ENCODE measurements around the gene AP1B1. TPM values are rescaled to one million over a fixed set of nuclear protein-coding genes. Genes with fewer than 3 reads are reported as not detected.

The AP1B1 gene
- total and polyA plus RNA-seq, 2 of the 8 experiments (the other 6 are each of a cell fraction or from before 2014, with no cell fraction given), result 64.2 to 86.8 TPM

- no peaks in the 10 kb centered on the region for H3K4me1 ChIP-seq (replicated peaks in 1 of 4; ENCODE audit: control insufficient read depth in 3 of 4, insufficient read depth in 4 of 4, low read length in 3 of 4)
- no peaks in the 10 kb centered on the region for H3K27me3 ChIP-seq (replicated peaks in 1 of 4; ENCODE audit: control insufficient read depth in 3 of 4, extremely low read depth in 1 of 4, insufficient read depth in 3 of 4, low read length in 3 of 4)
- no peak overlapping the region for H3K4ac ChIP-seq (replicated peaks; ENCODE audit: insufficient read length, low read depth, low read length)
- H2AK5ac ChIP-seq (ENCODE audit: low read depth, low read length), result no peak overlapping the region
- H3K14ac ChIP-seq (ENCODE audit: insufficient read length), result no peak overlapping the region
- H4K5ac ChIP-seq (ENCODE audit: insufficient read length, low read depth, low read length), result no peak overlapping the region
- H2BK12ac ChIP-seq (ENCODE audit: low read depth, low read length), result no peak overlapping the region
- no peak overlapping the region for H4K8ac ChIP-seq (ENCODE audit: extremely low read depth, insufficient read depth, low read length)
- H2AFZ ChIP-seq (ENCODE audit: low read length), result no peak overlapping the region
- H3K79me1 ChIP-seq (ENCODE audit: low read depth, low read length), result no peaks in the 10 kb centered on the region
- no peak overlapping the region for H3K4me3 ChIP-seq (ENCODE audit: extremely low read depth in 1 of 4, insufficient read depth in 2 of 4, low read depth in 3 of 4, low read length in 4 of 4)
- no peak overlapping the region for H3K56ac ChIP-seq (replicated peaks; ENCODE audit: insufficient read length, low read depth, low read length)
- H2BK120ac ChIP-seq (replicated peaks; ENCODE audit: low read depth, low read length), result no peak overlapping the region
- H3K79me2 ChIP-seq (ENCODE audit: control insufficient read depth in 1 of 2, insufficient read depth in 2 of 2, low read length in 2 of 2), result no peaks in the 10 kb centered on the region
- H2BK5ac ChIP-seq (ENCODE audit: low read depth, low read length), result no peak overlapping the region
- no peak overlapping the region for H3K27ac ChIP-seq (ENCODE audit: low read depth, low read length)
- no peaks in the 10 kb centered on the region for H3K23me2 ChIP-seq (ENCODE audit: low read depth, low read length)
- no peak overlapping the region for H3K9ac ChIP-seq (replicated peaks in 1 of 4; ENCODE audit: extremely low read depth in 1 of 4, low read depth in 3 of 4, low read length in 3 of 4)
- ChIA-PET POLR2A (ENCODE audit: partially characterized antibody) (interaction anchor here (0.8 to 1.6 kb wide), 8 partner anchors 10 to 1031 kb away, joined by 3 to 4 read pairs (median 3); partner anchors contain the start of genes CCDC157, EWSR1, GAS2L1 and RASL10A), CTCF (ENCODE audit: partially characterized antibody) (interaction anchor here (1.0 to 1.7 kb wide), 4 partner anchors 13 to 29 kb away, joined by 3 to 13 read pairs (median 4); no protein-coding TSS in a partner anchor)
- no peak overlapping the region for H2BK15ac ChIP-seq (ENCODE audit: low read length)
- H3K23ac ChIP-seq (ENCODE audit: insufficient read length), result no peak overlapping the region
- H4K91ac ChIP-seq (replicated peaks; ENCODE audit: insufficient read length, low read length), result no peak overlapping the region
- no peaks in the 10 kb centered on the region for H3K9me3 ChIP-seq (ENCODE audit: insufficient read depth in 2 of 2, low read depth in 1 of 2, low read length in 1 of 2)
- no peak overlapping the region for H3K18ac ChIP-seq (ENCODE audit: extremely low read depth, low read length)
- WGBS, 2 experiments (ENCODE audit: extremely low coverage in 1 of 2, insufficient coverage in 1 of 2, insufficient read length in 1 of 2, insufficient replicate concordance in 2 of 2, low coverage in 1 of 2, low lambda C conversion rate in 2 of 2, missing lambda C conversion rate in 1 of 2), result 89% methylated on average over 9 of the region's 9 CpGs; no CpG with 5 or more reads in 1 of the 2 experiments
- FAIRE-seq (no peak), DNase-seq (ENCODE audit: low read depth in 1 of 2, low spot score in 2 of 2) (no peak)
- no peak overlapping the region for H3K4me2 ChIP-seq (ENCODE audit: insufficient read depth in 1 of 2, low read depth in 2 of 2, low read length in 2 of 2)
- H3K36me3 ChIP-seq (ENCODE audit: control insufficient read depth in 2 of 4, insufficient read depth in 4 of 4, low read length in 3 of 4), result peaks cover 4 to 11% (median 5%) of the 10 kb centered on the region in 4 experiments; a peak in 6 of 8 replicates
- H4K20me1 ChIP-seq (replicated peaks in 1 of 2; ENCODE audit: control insufficient read depth in 1 of 2, insufficient read depth in 2 of 2, low read length in 2 of 2), result peaks cover 0 to 5% of the 10 kb centered on the region in 2 experiments
- no peak overlapping the region for H2BK20ac ChIP-seq (ENCODE audit: low read length)
- no peak for TF ChIP-seq CBX5 (IDR thresholded peaks at IDR 0.05; ENCODE audit: low read depth, low read length)
- TF ChIP-seq ZNF274 (IDR thresholded peaks at IDR 0.05; ENCODE audit: borderline replicate concordance, extremely low read depth, low read length), result no peak
- TF ChIP-seq TAF7 (optimal IDR thresholded peaks at IDR 0.05; ENCODE audit: borderline replicate concordance, low read depth, low read length), result no peak
- no peak for TF ChIP-seq KDM1A (IDR thresholded peaks at IDR 0.05; ENCODE audit: borderline replicate concordance, low read length)
- no peak for TF ChIP-seq GABPA (IDR thresholded peaks at IDR 0.05; ENCODE audit: borderline replicate concordance, insufficient read depth, low read length)
- no peak for TF ChIP-seq BRCA1 (IDR thresholded peaks at IDR 0.05; ENCODE audit: low read depth, low read length)
- no peak for TF ChIP-seq MAFK (IDR thresholded peaks at IDR 0.05; ENCODE audit: low read depth, low read length)
Measured at GRCh38 chr22:29325785-29326315, 62.5 kb downstream of the AP1B1 start.

Data from H1 (cell line).